GM19238 (cell line): ENCODE measurements around the gene SEC24D.

Experiments
- DNase-seq: peaks from one replicate; pipeline ENCODE4 v3.0.0; 2011; ENCODE audit warnings: low spot score; ENCODE audit not compliant: insufficient read length

The SEC24D gene

DNA sequence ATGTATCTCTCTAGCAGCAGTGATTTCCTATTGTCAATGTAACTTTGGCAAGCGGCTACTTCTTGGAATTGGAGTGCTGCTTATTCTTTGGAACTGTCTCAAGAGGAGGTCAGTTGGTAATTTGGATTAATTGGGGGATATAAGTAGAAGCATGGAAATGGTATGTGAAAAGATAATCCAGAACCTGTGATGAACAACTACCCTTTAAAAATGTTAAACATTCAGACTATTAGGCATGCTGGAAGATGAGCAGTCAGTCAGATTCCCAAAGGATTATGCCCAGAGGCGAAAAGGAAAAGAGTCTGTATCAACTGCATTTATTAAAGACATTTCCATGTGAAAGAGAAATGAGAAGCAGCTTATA lies 62.5 kb downstream of the SEC24D start:
- no peak for DNase-seq

DNA sequence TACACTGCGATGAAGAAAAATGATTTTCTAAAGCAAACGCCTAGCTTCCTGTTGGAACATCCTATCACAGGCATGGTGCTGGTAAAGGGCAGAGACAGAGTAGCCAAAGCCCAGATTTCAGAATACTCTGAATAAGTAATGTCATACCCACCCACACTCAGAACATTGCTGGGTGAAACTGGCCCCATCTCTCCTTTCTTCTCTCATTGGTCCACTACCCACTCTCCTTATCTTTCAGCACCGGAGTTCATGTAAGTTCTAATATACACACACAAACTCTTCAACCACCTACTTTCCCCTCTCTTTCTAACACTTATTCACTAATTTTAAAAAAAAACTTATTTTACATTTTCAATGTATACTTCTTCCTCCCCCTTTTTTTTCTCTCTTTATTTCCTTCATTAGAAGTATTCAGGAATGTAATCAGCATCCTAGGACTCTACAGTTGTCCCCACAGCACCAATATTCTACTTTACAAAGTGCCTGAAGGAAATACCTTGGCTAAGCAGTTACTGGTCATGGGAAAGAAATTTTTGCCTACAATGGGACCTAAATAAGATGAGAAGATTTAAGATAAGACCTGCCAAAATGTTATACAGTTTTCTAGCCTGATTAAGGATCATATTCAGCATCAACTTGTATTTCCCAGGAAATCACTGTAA lies 63.0 kb downstream of the SEC24D start:
- no peak for DNase-seq

DNA sequence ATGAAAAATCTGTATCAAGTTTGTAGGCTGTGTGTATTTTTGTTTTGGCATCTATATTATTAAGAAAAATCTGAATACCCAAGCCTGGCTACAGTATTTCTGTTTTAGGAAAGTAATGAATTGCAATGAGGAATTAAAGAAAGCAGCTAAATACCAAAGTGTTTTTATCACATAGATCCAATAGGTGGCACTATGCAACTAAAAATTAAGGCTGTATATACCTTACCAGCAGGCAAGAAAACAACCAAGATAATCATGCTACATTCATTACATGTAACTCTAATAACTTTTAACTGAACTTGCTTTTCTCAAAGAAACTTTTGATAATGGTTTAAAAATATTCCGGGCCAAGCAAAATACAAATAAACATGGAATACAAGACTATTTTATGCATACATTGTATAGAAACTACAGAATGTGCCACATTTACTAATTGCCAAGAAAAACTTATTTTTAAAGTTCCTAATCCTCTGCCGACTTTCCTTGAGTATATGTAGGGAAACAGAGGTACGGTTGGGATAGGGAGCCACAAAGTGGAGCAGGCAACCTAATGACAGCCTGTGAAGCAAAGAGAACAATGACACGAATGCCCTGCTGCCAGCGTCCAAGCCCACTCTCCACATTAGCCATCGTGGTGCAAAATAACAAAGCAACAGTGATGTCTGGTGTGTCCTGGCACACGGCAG lies 63.7 kb downstream of the SEC24D start:
- no peak for DNase-seq

DNA sequence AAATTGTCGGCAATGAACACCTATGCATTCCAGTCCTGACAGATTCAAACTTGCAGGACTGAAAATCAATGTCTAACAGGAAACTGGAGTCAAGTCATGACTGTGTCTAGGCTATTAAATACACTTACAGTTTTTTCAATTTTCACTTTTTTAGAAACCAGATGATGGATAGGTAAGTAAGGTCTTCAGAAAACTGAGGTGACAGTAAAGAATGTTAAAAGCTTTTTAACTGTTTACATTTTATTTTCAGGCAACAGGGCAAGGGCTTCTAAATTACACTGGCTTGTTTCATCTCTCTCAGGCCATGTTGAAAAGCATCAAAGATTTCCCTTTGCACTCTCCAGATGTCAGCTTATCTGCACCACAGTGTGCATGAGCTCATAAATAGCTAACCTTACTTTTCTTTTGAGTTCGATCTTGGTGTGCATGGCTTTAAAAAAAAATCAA lies 65.2 kb downstream of the SEC24D start:
- DNase-seq = no peak

DNA sequence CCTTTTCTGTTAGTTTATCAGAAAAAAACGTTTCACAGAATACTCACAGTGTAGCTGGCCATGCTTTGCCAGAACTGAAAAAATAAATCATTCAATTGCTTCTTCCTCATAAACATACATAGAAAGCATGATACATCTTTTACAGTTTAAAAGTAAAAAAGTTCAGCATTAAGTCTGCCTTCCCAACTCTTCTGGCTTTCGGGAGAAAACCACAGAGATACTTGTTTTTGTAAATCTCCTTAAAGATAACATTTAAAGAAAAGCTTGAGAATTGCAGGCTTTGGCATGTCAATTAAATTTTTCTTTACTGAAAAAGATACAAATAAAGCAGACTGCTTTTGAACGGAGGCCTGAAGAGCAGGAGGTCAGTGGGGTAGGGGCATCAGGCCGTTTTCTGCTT lies 66.8 kb downstream of the SEC24D start:
- DNase-seq = no peak

DNA sequence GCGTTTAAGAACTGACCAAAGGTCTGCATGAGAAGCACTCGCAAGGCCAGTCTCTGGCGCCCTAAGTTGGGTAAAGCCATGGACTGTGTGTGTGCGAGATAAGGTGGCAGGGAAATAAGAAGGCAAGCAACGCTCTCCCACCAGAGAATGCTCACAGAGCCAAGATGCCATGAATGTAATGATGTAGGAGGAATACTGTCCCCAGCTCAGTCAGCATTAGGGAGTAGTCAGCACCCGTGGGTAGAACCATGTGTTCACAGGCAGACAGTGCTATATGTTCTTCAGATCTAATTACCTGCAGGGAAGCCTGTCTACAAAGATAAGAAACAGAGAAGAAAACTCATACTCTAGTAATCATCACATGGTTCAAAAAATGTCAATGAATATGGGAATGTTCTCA lies 68.8 kb downstream of the SEC24D start:
- no peak for DNase-seq

DNA sequence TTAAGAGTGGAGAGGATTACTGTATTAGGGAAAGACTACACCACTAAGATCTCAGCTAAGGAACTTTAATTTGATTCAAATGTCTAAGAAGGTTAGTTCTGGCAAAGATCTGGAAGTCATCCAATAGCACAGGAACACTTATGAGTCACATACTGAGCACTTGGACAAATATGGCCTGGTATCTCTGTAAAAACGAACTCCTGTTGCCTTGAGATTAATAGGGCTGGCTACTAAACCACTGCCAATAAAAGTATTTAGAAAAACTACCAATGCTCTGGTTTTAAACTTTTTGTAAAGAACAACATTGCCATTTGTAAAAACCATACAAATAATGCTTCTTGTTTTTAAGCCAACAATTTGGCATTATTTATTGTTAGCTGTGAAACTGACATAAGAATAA lies 70.5 kb downstream of the SEC24D start:
- DNase-seq = no peak

DNA sequence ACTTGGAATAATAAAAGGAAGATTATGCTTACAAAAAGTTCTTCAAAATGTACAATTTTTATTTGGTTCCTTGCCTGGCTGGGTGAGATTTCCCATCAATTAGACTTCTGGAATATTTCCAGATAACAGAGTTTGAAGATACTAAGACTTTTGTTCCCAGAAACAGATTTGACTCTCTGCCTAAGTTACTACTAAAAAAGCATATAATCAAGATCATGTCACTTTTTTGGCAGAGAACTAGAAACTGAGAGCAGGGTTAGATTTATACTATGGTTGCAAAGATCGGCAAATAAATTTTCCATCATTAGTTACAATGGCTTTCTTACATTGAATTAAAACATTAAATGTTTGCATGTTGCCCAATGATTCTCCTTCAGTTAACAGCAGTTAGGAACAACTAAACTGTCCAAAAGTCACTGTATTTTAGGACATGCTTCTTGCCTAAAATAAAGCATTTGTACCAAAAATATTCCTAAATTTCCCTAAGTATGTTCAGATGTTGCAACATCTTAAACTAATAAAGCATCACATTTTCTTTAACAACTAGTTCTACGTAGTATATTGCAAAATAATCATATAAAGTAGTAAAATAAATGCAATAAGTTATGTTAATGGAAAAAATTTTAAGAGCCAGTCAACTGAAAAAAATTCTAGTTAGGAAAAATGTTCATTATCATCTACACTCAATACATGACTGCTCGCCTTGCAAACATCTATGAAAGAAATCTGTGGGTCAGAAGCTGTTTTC lies 73.0 kb downstream of the SEC24D start:
- no peak for DNase-seq

DNA sequence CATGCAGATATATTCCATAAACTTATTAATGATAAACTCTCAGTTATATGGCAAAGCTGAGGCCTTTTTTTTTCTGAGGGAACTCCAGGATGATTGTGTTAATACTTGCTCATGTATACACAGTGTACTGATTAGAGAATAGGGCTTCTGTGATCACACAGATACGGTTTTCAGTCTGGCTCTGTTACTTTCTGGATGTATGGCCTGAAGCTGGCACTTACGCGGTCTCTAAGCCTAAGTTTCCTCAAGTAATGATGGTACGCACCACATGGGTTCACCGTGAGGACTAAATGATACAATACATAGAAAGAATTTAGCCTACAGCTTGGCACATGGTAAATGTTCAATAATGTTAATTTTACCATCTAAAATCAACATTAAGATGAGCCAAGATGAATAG lies 73.8 kb downstream of the SEC24D start:
- no peak for DNase-seq

DNA sequence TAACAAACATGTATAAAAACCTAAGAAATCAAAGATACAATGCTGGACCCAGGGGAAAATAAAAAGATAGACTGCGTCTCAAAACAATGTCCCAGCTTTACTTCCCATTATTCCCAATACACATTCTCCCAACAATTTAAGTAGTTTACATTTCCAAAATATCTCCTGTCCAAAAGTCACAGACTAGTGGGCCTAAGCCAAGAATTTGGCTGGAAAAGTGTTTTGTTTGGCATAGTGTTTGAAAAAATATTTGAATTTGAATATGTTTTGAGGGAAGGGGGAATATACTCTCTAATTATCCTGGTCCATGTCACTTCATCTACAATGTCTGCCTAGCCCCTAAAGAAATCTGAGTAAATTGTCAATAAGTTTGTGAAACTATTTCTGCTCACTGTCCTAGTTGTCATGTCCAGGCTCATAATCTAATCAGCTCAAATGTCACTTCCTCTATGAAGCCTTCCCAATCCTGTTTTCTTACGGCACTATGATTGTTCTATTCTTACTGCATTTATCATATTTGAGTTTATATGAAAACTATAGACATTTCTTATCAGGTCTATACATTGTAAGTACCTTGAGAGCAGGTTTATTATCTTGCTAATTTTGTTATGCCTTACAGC lies 74.4 kb downstream of the SEC24D start:
- DNase-seq = no peak

DNA sequence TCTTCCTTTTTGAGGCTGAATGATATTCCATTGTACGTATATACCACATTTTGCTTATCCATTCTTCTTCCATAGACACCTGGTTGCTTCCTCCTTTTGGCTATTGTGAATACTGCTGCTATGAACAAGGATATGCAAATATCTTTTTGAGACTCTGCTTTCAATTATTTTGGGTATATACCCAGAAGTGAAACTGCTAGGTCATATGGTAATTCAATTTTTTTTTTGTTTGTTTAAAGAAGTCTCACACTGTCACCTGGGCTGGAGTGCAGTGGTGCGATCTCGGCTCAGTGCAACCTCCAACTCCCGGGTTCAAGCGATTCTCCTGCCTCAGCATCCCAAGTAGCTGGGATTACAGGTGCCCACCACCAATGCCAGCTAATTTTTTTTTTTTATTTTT lies 75.4 kb downstream of the SEC24D start:
- DNase-seq = no peak

DNA sequence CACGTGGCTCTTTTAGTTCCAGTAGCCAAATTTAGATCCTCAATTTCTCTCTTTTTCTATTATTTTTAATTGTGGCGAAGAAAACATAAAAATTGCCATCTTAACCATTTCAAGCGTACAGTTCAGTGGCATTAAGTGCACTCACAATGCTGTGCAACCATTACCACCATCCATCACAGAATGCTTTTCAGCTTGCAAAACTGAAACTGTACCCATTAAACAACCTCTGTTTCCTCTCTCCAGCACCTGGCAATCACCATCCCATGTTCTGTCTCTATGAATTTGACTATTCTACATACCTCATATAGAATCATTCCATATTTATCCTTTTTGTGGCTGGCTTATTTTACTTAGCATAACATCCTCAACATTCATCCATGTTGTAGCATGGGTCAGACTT lies 75.8 kb downstream of the SEC24D start:
- DNase-seq = no peak

DNA sequence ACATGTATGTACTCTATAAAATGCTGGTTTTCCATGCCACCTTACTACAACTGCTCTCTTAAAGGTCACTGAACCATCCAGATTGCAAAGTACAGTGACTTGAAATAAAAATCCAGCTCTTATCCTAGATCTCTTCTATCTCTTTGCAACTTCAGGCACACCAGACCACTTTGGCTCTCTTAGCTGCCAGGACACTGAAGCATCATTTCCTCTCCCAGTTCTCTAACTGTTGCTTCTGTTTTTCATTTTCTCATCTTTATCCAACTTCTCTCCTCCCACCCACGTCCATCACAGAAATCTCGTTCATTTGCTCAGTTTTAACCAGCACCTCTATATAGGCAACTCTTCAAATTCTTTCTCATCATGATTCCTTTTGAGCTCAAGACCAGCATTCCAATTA lies 76.4 kb downstream of the SEC24D start:
- DNase-seq = no peak

DNA sequence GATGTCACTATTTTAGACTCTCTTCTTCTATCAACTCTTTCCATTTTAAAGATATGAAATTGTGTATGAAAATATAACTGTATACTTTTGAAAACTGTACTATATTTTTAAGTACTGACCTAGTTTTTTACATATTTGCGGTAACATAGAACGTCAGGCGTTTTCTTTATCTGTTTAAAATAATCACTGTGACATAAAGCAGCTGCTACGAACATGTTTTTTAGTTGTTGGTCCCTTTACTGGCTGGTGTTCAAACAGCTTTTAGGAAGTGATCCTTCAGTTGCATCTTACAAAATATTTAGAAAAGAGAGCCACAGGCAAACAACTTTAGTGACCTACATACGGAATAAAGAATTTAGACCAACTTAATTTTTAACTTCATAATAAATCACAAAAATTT lies 77.6 kb downstream of the SEC24D start:
- no peak for DNase-seq

DNA sequence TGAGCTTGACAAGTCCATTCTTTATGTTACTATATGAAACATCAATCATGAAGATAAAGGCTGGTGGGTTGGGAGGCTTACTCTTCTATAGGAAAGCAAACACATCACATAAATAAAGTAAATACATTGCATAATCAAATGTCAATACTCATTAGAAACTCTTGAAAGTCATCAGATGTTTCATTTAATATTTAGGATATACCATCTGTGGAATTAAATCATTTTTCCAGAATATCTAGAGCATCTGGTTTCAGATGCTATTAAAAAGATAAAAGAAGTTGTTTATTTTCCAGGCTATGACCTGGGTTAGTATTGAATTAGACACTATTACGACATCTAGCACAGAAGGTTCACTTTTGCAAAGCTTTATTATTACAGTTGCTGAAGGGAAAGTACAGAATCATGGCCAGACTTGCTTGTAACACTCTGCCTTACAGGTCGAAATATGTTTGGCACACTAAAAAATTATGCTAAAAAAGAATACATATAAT lies 78.1 kb downstream of the SEC24D start:
- no peak for DNase-seq

DNA sequence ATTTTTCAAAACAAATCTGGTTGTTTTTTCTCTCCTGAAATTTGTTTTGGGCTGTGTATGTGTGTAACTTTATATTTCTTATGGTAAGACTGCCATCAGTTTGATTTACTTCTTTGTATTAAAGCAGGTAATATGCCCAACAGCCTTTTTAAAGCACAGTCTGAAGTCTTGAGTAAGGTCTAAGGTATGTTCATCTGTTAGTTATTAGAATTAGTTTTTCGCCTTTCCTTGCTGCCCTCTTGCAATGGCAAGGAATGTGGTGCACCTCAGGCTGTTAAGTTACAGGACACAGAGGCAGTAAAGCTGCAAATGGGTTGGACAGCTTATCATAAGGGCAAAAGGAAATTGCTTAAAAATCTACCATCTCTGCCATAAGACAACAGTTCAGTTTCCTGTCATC lies 79.0 kb downstream of the SEC24D start:
- no peak for DNase-seq

DNA sequence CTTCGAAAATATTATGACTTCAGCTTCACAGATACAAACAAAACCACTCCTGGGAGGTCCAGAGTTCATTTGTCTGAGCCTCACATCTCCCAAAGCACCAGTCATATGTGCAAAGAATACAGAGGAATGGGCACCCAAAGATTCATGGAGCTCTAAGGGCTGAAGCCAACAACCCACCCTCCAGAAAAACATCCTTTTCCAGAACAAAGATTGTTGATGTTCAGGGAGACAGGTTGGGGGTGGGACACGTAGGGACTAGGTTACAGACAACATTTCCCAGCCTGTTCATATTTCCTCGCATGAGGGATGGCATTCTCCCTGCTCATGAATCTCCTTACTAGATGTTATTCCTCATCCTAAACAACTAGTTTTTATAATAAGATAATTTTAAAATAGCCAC lies 79.5 kb downstream of the SEC24D start:
- DNase-seq = no peak

DNA sequence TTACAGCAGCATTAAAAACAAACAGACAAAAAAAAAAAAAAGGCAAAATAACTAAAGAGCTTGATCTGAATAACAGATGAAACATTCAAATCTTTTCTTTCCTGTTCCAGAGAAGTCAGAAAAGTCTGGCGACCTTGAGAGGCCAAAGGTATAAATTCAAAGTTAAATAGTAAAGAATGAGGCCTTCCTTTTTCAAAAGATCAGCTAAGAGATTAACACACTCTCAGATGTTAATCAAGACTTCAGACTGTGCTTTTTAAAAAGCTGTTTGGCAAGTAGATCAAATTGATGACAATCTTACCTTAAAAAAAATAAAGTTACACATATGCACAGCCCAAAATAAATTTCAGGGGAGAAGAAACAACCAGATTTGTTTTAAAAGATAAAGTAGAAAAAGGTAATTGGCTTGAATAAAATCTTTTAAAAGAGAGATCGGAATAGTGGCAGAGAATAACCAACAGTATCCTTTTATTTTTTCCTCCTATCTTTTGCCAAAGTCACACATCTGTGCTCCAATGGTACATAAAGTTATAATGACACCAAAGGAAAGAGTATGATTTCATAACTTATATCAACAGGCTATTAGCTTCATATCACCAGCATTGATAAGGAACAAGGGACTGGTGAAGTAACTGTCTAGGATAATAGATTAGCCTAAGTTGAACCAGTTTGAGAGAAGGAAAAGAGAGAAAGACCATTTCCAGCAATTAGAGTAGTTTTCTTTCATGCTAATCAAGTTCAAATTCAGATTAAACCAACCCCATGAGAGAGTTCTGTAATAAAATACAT lies 80.3 kb downstream of the SEC24D start:
- no peak for DNase-seq

DNA sequence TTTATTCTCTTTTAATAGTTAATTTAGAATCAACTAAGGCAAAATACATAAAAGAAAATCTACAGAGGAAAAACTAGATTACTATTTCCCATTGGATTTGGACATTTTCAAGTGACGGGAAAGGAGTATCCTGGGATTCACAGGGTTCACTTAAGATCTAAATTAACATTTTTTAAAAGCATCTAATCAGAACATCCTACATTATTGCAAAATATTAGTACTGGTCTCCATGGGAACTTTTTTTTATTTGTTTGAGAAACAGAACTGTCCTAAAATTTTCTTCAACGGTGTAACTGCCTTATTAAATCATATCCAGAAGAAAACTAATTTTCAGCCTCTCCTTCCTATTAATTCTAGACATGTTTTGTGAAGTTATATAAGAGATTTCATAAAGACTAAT lies 81.0 kb downstream of the SEC24D start:
- DNase-seq = no peak

DNA sequence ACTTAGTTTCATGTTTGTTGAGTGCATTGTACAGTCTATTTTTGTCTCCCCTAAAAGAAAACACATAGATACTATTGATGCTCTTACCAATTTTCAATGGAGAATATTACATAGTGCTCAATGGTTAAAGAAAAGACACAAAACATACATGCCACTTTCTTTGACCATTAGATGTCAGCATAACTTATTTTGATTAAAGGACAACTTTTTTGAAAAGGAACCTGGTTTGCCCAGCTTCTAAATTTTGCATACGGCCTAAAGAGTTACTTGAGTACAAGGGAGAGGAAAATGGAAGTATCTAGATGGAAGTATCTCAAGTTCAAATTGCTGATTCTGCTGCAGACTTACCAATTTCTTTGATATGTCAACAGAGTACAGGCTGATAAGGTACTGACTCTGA lies 82.2 kb downstream of the SEC24D start:
- DNase-seq = no peak

DNA sequence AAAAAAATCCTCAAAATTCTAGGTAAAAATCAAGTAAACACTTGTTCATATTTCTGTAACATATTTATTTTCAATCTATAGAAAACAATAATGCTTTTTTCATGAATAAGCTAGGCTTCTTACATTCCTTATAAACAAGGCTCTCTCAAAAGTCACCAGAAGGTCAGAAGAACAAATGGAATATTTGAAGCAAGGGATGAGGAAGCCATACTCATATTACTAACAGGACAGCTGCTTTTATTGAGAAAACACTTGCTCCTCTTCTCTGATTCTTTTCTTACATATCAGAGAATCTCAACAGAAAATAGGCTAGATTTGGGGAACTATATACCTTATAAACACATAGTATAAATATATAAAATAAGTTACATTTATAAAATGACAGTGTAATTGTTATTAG lies 82.8 kb downstream of the SEC24D start:
- DNase-seq = no peak
